Transverse colon (tissue), 4 donors: ENCODE measurements around the gene ALAD.

Source experiments
- EP300 ChIP-seq: sonication (generic); formaldehyde crosslinking; IDR thresholded peaks from one replicate; pipeline ENCODE4 v1.6.1; 2017; ENCODE audit warnings: antibody characterized with exemption, low read depth
- POLR2A ChIP-seq: fragments of 450-650 bp; IDR thresholded peaks from one replicate; pipeline ENCODE4 v1.6.1; 2016; ENCODE audit warnings: antibody characterized with exemption, mild to moderate bottlenecking, moderate library complexity
- POLR2AphosphoS5 ChIP-seq, 3 donors: sonication (generic); formaldehyde crosslinking; IDR thresholded peaks; one replicate each; pipeline ENCODE4 v1.6.1; 2016; ENCODE audit warnings: antibody characterized with exemption in 3 of 3
- TF ChIP-seq, protein P1 (sequence below), 5 experiments: fragments of 200-600 bp in 3 of 5; fragments of 450-650 bp in 2 of 5; sonication (generic) in 3 of 5; IDR thresholded peaks; 1 replicate in 2 of 5; 2 replicates in 3 of 5; pipeline ENCODE4 v1.5.1; 2016 to 2017; ENCODE audit warnings: antibody characterized with exemption in 5 of 5, inconsistent platforms in 3 of 5, mild to moderate bottlenecking in 2 of 5, moderate library complexity in 1 of 5

DNA sequence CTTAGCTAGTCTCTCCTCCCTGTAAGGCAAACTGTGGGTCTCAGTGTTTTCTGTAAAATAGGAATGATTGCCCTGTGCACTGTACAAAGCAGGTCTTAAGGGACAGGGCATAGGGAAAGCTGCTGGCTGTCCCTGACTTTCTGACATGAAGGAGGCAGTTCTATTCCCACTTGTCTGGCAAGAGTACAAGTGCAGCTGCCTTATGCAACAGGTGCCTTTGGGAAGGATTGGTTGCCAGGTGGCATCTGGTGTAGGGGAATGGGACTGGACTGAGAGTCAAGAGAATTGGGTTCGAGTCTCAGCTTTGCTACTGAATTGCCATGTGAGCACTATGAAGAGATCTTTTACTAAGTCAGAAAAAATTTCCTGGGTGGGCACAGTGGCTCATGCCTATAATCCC lies 41.7 kb downstream of the ALAD start:
- TF ChIP-seq, protein P1, sequence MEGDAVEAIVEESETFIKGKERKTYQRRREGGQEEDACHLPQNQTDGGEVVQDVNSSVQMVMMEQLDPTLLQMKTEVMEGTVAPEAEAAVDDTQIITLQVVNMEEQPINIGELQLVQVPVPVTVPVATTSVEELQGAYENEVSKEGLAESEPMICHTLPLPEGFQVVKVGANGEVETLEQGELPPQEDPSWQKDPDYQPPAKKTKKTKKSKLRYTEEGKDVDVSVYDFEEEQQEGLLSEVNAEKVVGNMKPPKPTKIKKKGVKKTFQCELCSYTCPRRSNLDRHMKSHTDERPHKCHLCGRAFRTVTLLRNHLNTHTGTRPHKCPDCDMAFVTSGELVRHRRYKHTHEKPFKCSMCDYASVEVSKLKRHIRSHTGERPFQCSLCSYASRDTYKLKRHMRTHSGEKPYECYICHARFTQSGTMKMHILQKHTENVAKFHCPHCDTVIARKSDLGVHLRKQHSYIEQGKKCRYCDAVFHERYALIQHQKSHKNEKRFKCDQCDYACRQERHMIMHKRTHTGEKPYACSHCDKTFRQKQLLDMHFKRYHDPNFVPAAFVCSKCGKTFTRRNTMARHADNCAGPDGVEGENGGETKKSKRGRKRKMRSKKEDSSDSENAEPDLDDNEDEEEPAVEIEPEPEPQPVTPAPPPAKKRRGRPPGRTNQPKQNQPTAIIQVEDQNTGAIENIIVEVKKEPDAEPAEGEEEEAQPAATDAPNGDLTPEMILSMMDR (IDR thresholded peaks at IDR 0.05): no peak
- TF ChIP-seq POLR2A (no peak), EP300 (no peak), POLR2AphosphoS5 (IDR thresholded peaks at IDR 0.05) (no peak)
